Astrocyte (in vitro differentiated cells and primary cell): ENCODE data around the gene EN2. TPM values are rescaled to one million over a fixed set of nuclear protein-coding genes. Genes with fewer than 3 reads are reported as not detected.
"Not testable (repeated sequence)": the region's sequence is repeated elsewhere in the genome, so short reads cannot be mapped to it uniquely, and the experiment has no call there.

Experiments used
- DNase-seq: peaks from one replicate; pipeline ENCODE4 v3.0.0-alpha.2; 2010; ENCODE audit warnings: low read depth
- FAIRE-seq: peaks from 2 replicates; lab custom pipeline; 2011; peaks lifted over from hg19 to GRCh38; lab: Jason Lieb, UNC
- H2AFZ ChIP-seq: 2 replicates; pipeline ENCODE4 v1.6.0; 2012; ENCODE audit warnings: low read depth, low read length, inconsistent platforms
- H3K27ac ChIP-seq: 2 replicates; pipeline ENCODE4 v1.5.1; 2011; ENCODE audit warnings: low read depth, low read length, inconsistent platforms
- H3K27me3 ChIP-seq: 2 replicates; pipeline ENCODE4 v1.6.0; 2011; ENCODE audit warnings: low read length, inconsistent platforms; ENCODE audit not compliant: insufficient read depth
- H3K36me3 ChIP-seq: 2 replicates; pipeline ENCODE4 v1.5.1; 2011; ENCODE audit warnings: low read length, inconsistent platforms; ENCODE audit not compliant: insufficient read depth
- H3K4me1 ChIP-seq: 2 replicates; pipeline ENCODE4 v1.5.1; 2011; ENCODE audit warnings: low read length, inconsistent platforms; ENCODE audit not compliant: insufficient read depth
- H3K4me2 ChIP-seq: 2 replicates; pipeline ENCODE4 v1.6.0; 2012; ENCODE audit warnings: low read length, inconsistent platforms
- H3K4me3 ChIP-seq: 2 replicates; pipeline ENCODE4 v1.5.1; 2011; ENCODE audit warnings: low read depth, mild to moderate bottlenecking, low read length, inconsistent platforms; ENCODE audit not compliant: insufficient read depth
- H3K79me2 ChIP-seq: 2 replicates; pipeline ENCODE4 v1.6.0; 2012; ENCODE audit warnings: mild to moderate bottlenecking, low read length, inconsistent platforms; ENCODE audit not compliant: insufficient read depth
- H3K9ac ChIP-seq: 2 replicates; pipeline ENCODE4 v1.6.0; 2012; ENCODE audit warnings: mild to moderate bottlenecking, low read length, inconsistent platforms
- H3K9me3 ChIP-seq: 2 replicates; pipeline ENCODE4 v1.5.1; 2012; ENCODE audit warnings: low read depth, mild to moderate bottlenecking, low read length, inconsistent platforms; ENCODE audit not compliant: insufficient read depth
- H4K20me1 ChIP-seq: 2 replicates; pipeline ENCODE4 v1.6.0; 2012; ENCODE audit warnings: low read length, inconsistent platforms; ENCODE audit not compliant: insufficient read depth
- H3K27ac Mint-ChIP-seq: one replicate; pipeline ENCODE4 v1.8.0; 2021; ENCODE audit warnings: mild to moderate bottlenecking, mixed read lengths; ENCODE audit not compliant: unreplicated experiment
- H3K27me3 Mint-ChIP-seq: one replicate; pipeline ENCODE4 v1.8.0; 2021; ENCODE audit warnings: low read depth, mixed read lengths; ENCODE audit not compliant: unreplicated experiment
- H3K36me3 Mint-ChIP-seq: one replicate; pipeline ENCODE4 v1.8.0; 2021; ENCODE audit warnings: low read depth, mixed read lengths; ENCODE audit not compliant: unreplicated experiment
- H3K4me1 Mint-ChIP-seq: one replicate; pipeline ENCODE4 v1.8.0; 2021; ENCODE audit warnings: low read depth, mixed read lengths; ENCODE audit not compliant: unreplicated experiment
- H3K4me3 Mint-ChIP-seq: one replicate; pipeline ENCODE4 v1.8.0; 2021; ENCODE audit warnings: mild to moderate bottlenecking, moderate library complexity, mixed read lengths; ENCODE audit not compliant: unreplicated experiment
- H3K9me3 Mint-ChIP-seq: one replicate; pipeline ENCODE4 v1.8.0; 2021; ENCODE audit warnings: mild to moderate bottlenecking, mixed read lengths; ENCODE audit not compliant: unreplicated experiment
- CTCF ChIP-seq: IDR thresholded peaks from 2 replicates; pipeline ENCODE4 v1.5.1; 2011; ENCODE audit warnings: low read depth, mild to moderate bottlenecking, inconsistent platforms, low read length, moderate library complexity; ENCODE audit not compliant: insufficient read depth
- EZH2 ChIP-seq: IDR thresholded peaks from 2 replicates; pipeline ENCODE4 v1.6.1; 2012; ENCODE audit warnings: mild to moderate bottlenecking, low read length, inconsistent platforms; ENCODE audit not compliant: insufficient read depth
- total RNA-seq: library from RNA; stranded (reverse); gene quantifications from 2 replicates; pipeline ENCODE4 v1.2.1, GENCODE V29; 2021

Gene EN2
- total RNA-seq, 1 donor from 2014 or later, result not detected

- Histone ChIP-seq H3K36me3 (no peaks in the 10 kb centered on the region), H3K27me3 (peaks cover 6% of the 10 kb centered on the region), H2AFZ (no peak overlapping the region), H3K9me3 (no peaks in the 10 kb centered on the region), H3K4me1 (no peaks in the 10 kb centered on the region), H3K27ac (no peak overlapping the region), H3K4me2 (no peak overlapping the region), H3K9ac (no peak overlapping the region), H3K4me3 (no peak overlapping the region), H3K79me2 (no peaks in the 10 kb centered on the region), H4K20me1 (no peaks in the 10 kb centered on the region)
- Mint-ChIP-seq H3K4me3 (no peak overlapping the region), H3K27me3 (peaks cover 95% of the 10 kb centered on the region), H3K36me3 (no peaks in the 10 kb centered on the region), H3K9me3 (peaks cover 5% of the 10 kb centered on the region), H3K4me1 (no peaks in the 10 kb centered on the region), H3K27ac (no peak overlapping the region)
- TF ChIP-seq CTCF (no peak), EZH2 (no peak)
- FAIRE-seq (no peak), DNase-seq (no peak)
Measured at GRCh38 chr7:155440018-155440410, 17.9 kb upstream of the EN2 start.

- no peak overlapping the region for H3K27ac Mint-ChIP-seq
- H3K27me3 ChIP-seq, result peaks cover 5% of the 10 kb centered on the region
- DNase-seq (no peak), FAIRE-seq (no peak)
- no peak overlapping the region for H3K27ac ChIP-seq
- H3K9me3 ChIP-seq, result no peaks in the 10 kb centered on the region
- H4K20me1 ChIP-seq, result no peaks in the 10 kb centered on the region
- no peaks in the 10 kb centered on the region for H3K4me1 ChIP-seq
- no peaks in the 10 kb centered on the region for H3K36me3 Mint-ChIP-seq
- H3K4me3 ChIP-seq, result no peak overlapping the region
- H3K36me3 ChIP-seq, result no peaks in the 10 kb centered on the region
- no peak overlapping the region for H2AFZ ChIP-seq
- H3K9ac ChIP-seq, result no peak overlapping the region
- TF ChIP-seq EZH2, result no peak
- no peak for TF ChIP-seq CTCF
- H3K9me3 Mint-ChIP-seq, result peaks cover 5% of the 10 kb centered on the region
- no peak overlapping the region for H3K4me3 Mint-ChIP-seq
- no peaks in the 10 kb centered on the region for H3K79me2 ChIP-seq
- peaks cover 93% of the 10 kb centered on the region for H3K27me3 Mint-ChIP-seq
- H3K4me2 ChIP-seq, result no peak overlapping the region
- no peaks in the 10 kb centered on the region for H3K4me1 Mint-ChIP-seq
Measured at GRCh38 chr7:155441856-155442255, 16.1 kb upstream of the EN2 start.

GRCh38 chr7:155444746-155445145, 13.2 kb upstream of the EN2 start:
- H3K9me3 ChIP-seq, result peaks cover 3% of the 10 kb centered on the region
- no peak overlapping the region for H3K4me2 ChIP-seq
- H3K36me3 ChIP-seq, result no peaks in the 10 kb centered on the region
- H3K4me1 ChIP-seq, result no peaks in the 10 kb centered on the region
- H4K20me1 ChIP-seq, result no peaks in the 10 kb centered on the region
- H3K79me2 ChIP-seq, result no peaks in the 10 kb centered on the region
- H3K4me3 Mint-ChIP-seq, result no peak overlapping the region
- H3K9me3 Mint-ChIP-seq, result peaks cover 11% of the 10 kb centered on the region
- H3K27ac Mint-ChIP-seq, result no peak overlapping the region
- H3K4me1 Mint-ChIP-seq, result no peaks in the 10 kb centered on the region
- H3K36me3 Mint-ChIP-seq, result no peaks in the 10 kb centered on the region
- FAIRE-seq (no peak), DNase-seq (no peak)
- no peak overlapping the region for H3K4me3 ChIP-seq
- H3K9ac ChIP-seq, result no peak overlapping the region
- H3K27me3 Mint-ChIP-seq, result peaks cover 84% of the 10 kb centered on the region
- peaks cover 29% of the 10 kb centered on the region for H3K27me3 ChIP-seq
- no peak overlapping the region for H3K27ac ChIP-seq
- no peak overlapping the region for H2AFZ ChIP-seq
- TF ChIP-seq CTCF (no peak), EZH2 (no peak)

- H3K36me3 Mint-ChIP-seq, H3K9ac ChIP-seq, FAIRE-seq: not testable (repeated sequence)
Measured at GRCh38 chr7:155445606-155446005, 12.3 kb upstream of the EN2 start.

More at GRCh38 chr7:155445606-155446005, 12.3 kb upstream of the EN2 start:
- peaks cover 38% of the 10 kb centered on the region for H3K27me3 ChIP-seq
- not testable (repeated sequence) for H3K4me3 ChIP-seq, H3K27ac Mint-ChIP-seq, H3K4me1 ChIP-seq, H3K36me3 ChIP-seq, DNase-seq, H3K4me3 Mint-ChIP-seq, H3K4me1 Mint-ChIP-seq, H4K20me1 ChIP-seq, H3K9me3 ChIP-seq, H3K27ac ChIP-seq, H3K4me2 ChIP-seq, H2AFZ ChIP-seq, H3K79me2 ChIP-seq
- peaks cover 11% of the 10 kb centered on the region for H3K9me3 Mint-ChIP-seq
- peaks cover 78% of the 10 kb centered on the region for H3K27me3 Mint-ChIP-seq
